Activated CD4-positive, alpha-beta T cell treated with anti-CD3 and anti-CD28 coated beads, Interleukin-2, amount 50 U/mL, for 1 hour (primary cell): ENCODE data around the gene DOCK9.

Experiments used
- DNase-seq: peaks from one replicate; pipeline ENCODE4 v3.0.0-alpha.2; 2020

DOCK9 gene

DNA sequence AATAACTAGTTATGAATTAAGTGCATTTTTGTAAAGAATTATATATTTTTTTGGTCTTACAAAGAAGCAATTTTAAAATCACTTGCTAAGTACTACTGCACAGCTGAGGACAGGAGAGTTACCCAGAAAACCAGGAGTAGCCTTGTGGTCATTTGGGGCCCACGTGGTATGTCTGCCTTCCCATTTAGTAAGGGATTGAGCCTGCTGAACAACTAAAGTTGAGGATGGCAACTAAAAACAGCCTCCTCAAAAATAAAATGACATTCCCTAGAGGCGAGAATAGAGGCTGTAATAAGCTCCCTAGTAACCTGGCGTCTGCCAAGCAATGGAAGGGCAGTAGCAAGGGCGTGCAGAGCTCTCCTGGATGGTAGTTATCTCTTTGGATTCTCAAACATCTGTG lies 36.3 kb downstream of the DOCK9 start:
- no peak for DNase-seq

DNA sequence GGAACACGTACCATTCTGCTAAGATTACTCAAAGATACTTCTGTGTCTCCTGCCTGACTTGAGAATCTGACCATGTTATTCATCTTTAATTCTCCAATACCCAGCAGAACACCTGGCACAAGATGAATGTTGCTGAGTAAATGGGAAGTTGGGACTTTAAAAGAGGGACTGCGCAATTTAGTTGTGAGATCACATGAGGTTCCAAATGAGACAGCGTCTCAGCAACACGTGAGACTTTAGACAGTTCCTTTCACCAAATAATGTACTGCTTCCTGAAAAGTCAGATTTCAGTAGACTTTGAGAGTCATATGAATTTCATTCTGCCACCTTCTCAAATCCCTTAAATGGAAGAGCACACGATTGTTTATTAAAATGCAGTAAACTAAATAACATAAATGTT lies 36.7 kb downstream of the DOCK9 start:
- no peak for DNase-seq

DNA sequence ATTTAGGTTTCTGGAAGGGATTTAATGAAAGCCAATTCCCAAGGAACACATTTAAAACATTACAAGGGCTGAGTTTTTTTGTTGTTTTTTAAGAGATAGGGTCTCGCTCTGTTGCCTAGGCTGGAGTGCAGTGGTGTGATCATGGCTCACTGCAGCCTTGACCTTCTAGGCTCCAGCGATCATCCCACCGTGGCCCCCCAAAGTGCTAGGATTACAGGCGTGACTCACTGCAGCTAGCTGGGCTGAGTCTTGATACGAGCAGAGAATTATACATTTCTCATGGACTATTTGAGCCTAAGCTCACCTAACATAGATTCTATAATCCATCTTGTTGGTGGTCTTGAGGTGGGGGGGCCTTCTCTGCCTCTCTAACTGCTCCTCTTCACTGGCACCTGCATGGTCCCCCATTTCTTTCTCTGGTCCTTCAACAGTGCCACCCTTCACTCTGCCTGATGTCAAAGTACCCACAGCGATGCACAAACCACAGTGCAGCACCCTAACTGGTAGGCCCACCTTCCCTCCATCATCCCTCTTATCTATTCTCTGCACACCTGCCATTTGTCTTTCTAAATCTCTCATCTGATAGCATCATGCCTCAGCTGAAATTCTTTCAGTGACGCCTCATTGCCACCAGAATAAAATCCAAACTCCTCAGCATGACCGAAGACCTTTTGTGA lies 37.4 kb downstream of the DOCK9 start:
- no peak for DNase-seq

DNA sequence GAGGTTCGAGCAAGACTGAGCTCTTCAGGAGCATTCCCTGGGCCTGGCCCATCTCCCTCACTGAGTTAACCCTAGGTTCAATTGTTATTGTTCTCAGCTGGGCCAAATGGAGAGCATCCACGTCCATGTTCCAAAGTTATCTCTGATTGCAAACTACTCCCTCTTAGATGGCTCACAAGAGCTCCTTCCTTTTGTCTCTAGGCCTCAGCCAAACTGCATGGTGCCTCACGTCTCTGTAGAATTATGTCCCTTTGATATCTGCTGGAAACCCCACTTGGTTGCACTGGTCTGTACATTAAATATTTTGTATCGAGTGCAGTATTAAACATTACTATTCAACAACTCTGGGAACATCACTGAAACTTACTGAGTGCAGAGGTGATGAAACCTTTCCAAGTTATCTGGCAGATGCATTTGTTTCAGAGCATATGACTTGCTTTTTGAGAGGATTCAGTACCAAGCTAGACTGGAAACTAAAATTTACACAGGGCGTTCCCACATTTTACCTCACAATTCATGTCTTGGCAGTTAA lies 38.1 kb downstream of the DOCK9 start:
- no peak for DNase-seq

DNA sequence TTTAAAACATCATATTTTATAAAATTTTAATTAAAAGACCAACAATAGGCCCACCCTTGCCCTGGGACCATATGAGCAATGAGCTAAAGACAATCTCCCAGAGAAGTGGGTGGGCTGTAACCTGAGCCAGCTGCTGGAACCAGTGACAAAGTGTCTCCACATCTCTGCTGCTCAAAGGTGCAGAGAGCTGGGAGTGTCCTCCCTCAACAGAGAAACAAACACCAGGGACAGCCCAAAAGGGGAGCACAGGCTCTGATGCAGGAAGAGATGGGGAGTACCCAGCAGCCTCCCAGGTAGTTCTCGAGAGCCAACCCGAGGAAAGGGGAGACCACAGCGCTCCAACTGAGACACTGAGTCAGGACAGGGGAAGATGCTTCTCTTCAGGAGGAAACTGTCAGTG lies 39.1 kb downstream of the DOCK9 start:
- no peak for DNase-seq

DNA sequence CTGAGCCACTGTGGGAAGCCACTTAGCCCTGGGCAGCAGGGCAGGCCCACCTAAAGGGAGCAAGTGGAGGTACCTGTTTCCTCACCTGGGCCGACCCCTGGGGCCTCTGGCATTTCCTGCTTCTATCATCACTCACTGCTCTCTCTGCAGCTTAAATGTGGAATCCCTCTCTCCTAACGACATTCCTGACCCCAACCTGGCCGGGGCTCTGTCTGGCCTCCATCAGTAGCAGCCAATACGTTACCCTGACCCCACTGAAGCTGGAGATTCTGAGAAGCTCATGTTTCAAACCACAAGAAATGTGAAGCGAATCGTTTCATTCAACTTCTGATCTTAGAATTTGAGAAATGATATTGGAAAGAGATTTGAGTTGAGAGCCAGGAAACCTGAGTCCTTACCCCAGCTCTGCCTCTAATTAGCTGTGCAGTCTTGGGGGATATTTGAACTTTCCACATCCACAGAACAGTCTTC lies 39.9 kb downstream of the DOCK9 start:
- no peak for DNase-seq

DNA sequence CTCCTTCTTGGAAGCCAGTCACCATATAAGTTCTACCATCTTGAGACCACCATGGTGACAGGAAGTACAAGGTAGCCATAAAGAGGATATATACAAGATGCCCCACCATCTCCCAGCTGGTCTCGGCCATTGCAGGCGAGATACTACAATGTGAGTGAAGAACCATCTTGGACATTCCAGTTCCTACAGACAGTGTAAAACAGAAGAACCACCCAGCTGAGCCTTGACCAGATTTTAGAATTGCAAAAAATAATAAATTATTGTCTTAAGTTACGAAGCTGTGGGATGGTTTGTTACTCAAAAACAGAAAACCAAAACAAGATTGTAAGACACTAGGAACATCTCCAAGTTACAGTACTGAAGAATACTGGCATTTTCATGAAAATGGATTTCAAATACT lies 43.6 kb downstream of the DOCK9 start:
- no peak for DNase-seq

DNA sequence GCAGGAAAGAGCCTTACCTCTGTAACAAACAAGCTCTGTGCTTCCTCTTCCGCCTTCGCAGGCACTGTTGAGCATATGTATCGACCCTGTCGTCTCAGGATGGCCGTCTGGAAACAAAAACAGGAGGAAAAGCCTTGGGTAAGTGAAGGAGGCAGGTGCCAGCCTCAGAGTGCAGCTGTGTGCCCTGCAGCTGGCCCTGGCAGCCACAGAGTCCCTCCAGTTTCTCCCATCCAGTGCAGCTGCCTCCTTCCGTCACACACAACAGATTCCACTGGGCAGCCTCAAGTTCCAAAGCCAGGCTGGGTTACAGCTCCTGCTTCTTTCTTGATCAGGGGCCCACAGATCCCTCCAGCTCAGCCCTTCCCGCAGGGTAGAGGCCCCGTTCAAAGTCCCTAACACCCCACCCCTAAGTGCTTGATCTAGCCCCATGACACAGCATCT lies 47.7 kb downstream of the DOCK9 start:
- DNase-seq, result no peak

DNA sequence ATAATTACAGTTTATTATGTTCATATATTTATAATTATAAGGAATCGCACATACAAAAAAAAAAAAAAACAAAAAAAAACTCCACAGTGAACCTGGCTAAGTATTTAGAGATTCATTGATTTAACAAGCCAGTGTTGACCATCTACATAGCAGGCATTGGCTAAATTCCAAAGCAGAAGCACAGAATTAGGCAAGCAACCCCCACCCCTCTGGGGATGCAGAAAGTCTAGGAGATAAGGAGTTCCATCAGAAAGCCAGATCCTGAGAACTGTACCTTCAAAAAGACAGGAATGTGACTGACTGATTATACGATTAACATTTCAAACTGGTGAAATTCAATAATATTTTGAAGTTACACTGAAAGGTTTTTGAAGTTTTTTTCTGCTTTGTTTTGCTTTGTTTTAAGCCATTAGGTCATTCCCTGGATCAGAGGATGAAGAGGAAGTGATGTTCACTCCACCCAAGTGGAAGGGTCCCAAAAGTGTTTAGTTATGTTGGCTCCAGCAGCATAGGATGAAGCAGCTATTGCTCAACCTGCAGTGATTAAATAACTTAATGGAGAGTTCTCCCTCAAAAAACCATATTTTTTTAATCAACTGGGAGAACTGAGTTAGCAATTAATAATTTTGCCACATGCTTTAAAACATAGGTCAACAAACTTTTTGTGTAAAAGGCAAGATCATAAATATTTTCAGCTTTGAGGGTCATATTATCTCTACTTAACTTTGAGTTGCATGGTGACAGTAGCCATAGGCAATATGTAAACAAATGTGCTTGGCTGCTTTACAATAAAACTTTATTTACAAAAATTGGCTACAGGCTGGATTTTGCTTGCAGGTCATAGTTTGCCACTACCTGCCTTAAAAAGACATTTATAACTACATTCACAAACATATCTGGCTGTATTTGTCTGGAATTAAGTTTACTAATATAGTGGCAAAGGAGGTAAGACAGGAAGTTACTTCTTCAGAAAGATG lies 49.6 kb downstream of the DOCK9 start:
- no peak for DNase-seq

DNA sequence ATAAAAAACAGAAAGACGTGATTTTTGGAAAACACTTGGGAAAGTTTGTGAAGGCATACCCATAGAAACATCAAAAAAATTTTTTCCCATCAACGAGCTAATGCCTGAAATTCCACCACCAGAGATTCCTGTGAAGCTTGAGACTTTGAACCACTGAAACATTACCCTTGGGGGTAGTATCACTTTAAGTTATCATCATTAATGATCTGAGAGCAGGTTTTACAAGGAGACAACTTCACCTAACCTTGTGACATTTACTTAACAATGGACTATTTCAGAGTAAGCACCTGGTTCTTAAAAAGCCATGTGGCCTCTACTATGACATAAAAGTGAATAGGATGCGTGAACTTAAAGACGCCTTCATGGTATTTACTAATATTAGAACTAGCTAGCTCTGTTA lies 51.9 kb downstream of the DOCK9 start:
- no peak for DNase-seq

DNA sequence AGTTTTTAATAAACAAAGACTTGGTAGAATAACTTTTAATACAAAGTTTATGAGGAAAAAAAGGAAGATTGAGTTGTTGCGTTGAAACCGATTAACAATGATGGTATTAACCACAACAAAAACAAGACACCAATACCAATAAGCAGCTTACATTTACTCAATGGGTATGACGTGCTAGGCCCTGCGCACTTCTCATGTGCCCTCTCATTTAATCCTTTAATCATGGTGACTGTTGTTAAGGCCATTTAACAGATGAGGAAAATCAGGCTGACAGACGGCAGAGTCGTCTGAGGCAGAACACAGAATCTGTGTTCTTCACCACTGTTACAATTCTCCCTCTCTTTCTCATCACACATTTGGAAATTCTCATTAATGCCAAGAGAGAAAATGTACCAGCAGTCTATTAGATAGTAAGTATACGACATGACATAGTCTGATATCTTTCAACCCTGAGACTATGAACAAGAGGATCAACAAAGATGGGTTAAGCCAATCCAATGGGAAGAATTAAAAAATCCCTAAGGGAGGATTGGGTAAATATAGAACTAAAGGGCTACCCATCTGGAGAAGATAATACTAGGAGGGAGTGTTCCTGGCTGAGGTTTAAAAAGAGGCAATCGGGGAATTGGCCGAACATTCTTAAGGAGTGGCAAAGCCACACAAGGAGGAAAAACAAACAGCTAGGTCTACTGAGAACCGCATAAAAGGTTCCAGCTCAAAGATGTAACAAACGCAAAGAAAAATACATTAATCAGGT lies 54.0 kb downstream of the DOCK9 start:
- DNase-seq, result no peak

DNA sequence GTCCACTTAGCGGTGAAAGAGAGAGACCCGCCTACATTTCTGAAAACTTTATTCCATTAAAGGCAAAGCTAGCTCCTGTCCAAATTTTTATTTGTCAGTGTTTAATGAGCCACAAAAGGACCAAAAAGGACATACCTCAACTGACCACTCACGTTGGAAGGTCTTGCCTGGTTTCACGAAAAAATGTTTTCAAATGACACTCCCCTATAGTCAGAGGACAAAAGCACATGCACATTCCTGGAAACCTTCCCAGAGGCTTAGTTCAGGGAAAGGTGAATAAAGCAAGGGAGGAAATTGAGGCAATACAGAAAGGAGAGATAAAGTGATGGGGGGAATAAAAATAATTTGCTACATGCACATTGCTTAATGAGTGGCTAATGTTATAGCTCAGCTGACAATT lies 55.6 kb downstream of the DOCK9 start:
- no peak for DNase-seq

DNA sequence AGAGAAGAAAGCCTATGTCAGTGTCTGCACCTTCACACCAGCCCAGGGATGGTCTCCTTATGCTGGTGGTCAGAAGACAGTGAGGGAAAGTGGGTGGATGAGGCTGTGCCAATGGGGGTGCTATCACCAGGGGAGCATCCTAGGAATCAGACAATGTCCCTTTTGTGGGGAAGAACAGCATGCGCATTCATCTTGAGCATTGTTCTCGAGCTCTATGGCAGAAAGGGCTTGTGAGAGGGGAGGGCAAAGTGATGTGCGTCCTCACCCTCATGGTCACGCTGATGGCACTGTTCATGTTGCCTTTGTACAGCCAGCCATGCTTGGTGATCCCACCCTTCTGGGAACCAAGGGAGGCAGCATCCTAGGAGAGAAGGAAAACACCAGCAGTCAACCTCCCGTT lies 56.1 kb downstream of the DOCK9 start:
- no peak for DNase-seq

DNA sequence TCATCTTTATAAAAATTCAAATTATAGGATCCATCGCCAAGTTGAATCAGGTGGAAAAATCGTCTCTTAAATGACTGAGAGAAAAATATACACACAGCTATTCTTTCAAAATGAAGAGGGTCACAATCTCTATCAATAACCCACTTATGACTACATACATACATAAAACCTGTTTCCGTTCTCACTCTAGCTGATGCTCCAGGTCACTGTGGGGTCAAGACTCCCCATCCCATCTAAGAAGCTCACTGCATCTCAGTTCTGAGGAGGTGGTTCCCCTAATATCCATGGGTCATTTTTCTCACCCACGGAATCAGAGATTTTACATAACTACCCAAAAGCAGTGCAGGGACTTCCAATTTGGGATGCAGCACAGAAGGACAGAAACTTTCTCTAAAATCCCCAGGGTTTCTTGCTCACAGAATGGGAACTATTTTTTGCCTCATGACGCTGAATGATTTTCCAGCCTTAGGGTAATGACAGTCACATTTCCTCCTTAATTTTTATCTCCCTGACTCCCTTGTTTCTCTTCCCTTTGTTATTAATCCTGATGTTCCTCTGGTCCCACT lies 56.8 kb downstream of the DOCK9 start:
- no peak for DNase-seq

DNA sequence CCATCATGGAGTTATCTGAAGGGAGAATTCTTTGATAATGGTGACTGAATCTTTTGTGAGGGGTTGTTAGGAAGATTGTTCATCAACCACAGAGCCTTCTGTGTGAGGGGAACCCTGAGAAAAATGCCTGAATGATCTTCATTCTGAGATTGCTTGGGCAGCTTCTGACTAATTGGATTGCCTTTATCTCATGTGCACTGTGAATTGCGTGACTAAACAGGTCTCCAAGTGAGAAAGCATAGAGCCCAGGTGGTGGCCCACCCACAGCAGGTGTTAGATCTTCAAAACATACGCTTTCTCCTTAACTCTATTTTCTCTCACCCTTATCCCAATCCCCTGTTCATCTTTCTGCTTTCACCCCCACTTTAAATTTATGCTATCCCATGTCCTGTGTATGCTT lies 58.3 kb downstream of the DOCK9 start:
- DNase-seq, result no peak

DNA sequence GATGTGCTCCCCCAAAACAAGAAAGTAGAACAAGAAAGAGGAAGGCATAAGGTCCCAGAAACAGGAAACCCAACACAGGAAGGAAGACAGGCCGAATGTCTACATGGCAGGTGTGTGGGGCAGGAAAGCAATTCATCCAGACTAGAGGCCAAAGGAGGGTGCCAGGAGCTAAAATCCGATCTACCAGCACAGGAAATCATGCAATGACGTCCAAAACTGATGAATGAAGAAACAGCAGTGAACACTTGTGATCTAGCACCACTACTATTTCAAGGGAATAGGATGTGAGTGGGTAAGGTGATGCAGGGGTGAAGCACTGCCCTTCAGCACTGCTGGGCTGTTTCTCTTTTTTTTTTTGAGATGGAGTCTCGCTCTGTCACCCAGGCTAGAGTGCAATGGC lies 59.1 kb downstream of the DOCK9 start:
- DNase-seq, result no peak

DNA sequence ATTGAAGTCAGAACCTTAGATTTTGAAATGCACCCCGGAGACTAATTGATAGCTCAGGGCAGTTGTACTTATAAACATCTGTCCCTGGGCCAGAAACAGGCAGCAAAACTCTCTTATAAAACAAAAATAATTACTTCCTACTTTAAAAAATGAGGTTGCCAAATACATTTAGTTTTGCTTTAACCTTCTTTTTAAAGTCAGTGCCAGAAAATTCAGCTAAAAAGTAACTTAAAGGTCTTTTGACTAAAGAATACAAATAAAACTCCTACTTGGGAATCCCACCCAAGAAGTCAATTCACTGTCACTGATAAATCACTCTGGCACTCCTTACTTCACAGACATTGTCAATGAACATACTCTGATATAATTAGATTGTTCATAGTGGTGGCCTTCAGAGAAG lies 60.7 kb downstream of the DOCK9 start:
- DNase-seq, result no peak

DNA sequence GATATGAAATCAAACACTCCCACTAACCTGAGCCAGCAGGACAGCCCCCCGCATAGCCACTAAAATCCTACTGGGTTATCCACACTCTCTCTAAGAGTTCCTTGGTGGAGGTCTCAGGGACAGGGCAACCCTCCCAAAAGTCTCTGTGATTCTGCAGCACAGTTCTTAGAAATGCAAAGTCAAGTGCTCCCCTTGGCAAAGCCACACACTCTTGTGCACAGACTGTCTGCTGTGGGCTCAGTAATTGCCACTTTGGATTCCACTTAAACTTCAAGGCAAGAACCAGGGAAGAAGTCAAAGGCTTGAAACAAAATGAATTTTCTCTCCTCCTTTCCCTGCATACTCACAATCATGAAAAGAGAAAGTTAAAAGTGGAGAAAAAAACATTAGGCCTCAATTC lies 61.5 kb downstream of the DOCK9 start:
- no peak for DNase-seq

DNA sequence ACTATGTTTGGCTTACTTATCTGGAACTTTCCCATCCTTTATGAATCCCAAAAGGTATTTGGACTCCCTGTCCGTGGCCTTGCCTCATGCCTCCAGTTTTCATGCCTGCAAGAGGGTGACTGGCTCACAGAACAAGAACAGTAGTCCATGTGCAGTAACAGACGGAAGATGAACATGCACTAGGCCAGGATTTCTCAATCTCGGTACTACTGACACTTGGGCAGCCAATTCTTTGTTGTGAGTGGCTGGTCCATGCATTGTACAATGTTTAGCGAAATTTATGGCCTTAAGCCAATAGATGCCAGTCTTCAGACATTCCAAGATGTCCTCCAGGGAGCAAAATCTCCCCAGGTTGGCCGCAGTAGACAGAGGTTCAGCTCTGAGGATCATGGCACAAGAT lies 61.9 kb downstream of the DOCK9 start:
- no peak for DNase-seq

DNA sequence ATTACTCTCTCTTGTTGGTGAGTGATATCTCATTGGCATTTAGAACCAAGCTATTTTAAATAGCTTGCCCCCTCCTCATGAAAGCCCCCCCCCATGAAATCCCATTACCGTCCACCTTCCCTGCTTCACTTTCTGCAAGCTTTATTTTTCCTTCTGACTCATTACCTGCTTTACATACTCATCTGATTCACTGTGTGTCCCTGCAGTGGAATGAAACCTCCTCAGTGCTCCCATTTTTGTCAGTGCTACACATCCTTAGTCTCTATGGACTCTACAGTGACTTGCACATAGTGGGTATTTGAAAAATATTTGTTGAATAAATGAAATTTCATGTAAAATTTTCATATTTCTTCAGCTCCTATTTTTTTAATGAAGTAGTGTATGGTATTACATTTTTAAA lies 62.3 kb downstream of the DOCK9 start:
- DNase-seq, result no peak

DNA sequence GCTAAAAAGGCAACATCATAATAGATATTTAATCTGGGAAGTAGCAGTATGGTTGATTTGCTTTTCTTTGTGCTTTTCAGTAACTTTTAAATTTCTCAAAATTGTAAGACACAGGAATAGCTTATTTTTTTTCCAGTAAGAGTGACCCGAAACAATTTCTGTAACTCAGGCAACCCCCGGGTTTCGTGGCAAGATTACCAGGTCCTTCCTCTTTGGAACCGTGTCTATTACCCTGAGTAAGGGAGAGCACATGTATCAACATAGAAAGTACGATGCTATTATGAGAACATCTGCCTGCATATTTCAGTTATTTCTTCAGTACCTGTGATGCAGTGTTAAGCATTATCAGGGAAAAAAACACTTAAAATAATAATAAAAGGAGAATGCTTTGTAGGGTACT lies 64.1 kb downstream of the DOCK9 start:
- DNase-seq, result no peak

DNA sequence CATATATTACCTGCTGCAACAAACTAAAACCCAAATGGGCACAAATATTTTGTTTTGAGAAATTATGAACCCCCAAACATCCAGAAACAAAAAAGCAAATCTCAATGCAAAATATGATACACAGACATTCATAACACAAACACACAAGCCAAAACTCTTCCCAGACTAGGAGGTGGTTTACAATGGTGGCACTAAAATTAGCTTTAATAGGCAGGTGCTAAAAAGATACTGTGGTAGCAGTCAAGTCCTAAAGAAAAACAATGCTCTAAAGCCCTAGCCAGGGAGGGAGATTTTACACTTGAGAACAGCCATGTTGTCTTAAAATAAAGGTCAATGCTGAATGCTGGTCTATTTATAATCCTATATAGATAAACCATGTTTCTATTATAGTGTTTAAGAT lies 65.0 kb downstream of the DOCK9 start:
- DNase-seq, result no peak

DNA sequence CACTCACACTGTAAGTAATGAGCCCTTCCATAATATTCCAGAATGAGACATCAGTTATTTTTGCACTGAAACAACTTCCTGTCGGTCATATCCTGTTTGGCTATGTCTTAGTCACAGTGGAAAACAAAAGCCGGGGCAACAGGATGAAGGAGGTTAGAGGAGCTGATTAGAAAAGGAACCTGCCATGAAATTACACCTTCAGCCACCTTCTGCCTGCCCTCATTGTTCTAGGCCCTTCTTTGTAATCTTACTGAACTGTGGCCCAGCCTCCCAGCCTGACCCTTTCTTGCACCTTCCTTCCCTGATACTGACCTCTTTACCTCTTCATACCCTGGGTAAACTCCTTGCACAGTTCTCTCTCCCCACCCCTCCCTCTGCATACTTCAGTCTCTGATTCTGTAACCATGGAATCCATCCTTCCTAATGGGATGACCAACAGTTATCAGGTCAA lies 67.3 kb downstream of the DOCK9 start:
- peak; percentile 8 for DNase-seq
